Nephron (organoid): ENCODE data around the gene PPT2.

ENCODE experiments used
- H3K27ac Mint-ChIP-seq, 3 experiments: 2 replicates each; pipeline ENCODE4 v1.8.0; 2020; ENCODE audit warnings: mixed read lengths in 3 of 3, mild to moderate bottlenecking in 2 of 3, moderate library complexity in 1 of 3
- H3K27me3 Mint-ChIP-seq: 2 replicates; pipeline ENCODE4 v1.8.0; 2021; ENCODE audit warnings: low read depth, mild to moderate bottlenecking, moderate library complexity, mixed read lengths
- H3K36me3 Mint-ChIP-seq: 2 replicates; pipeline ENCODE4 v1.8.0; 2020; ENCODE audit warnings: low read depth, mixed read lengths
- H3K4me1 Mint-ChIP-seq: 2 replicates; pipeline ENCODE4 v1.8.0; 2020; ENCODE audit warnings: mixed read lengths
- H3K4me3 Mint-ChIP-seq, 3 experiments: 2 replicates each; pipeline ENCODE4 v1.8.0; 2020; ENCODE audit warnings: mild to moderate bottlenecking in 3 of 3, mixed read lengths in 3 of 3, moderate library complexity in 2 of 3
- H3K9me3 Mint-ChIP-seq: 2 replicates; pipeline ENCODE4 v1.8.0; 2020; ENCODE audit warnings: mixed read lengths
- TF ChIP-seq, protein P1 (sequence below), 3 experiments: fragments of 200-600 bp; sonication (generic); IDR thresholded peaks; one replicate each; pipeline ENCODE4 v1.5.0; 2021; ENCODE audit warnings: antibody characterized with exemption in 3 of 3; ENCODE audit not compliant: unreplicated experiment in 3 of 3

Gene PPT2

GRCh38 chr6:32173051-32173727, 19.2 kb downstream of the PPT2 start:
- TF ChIP-seq, protein P1, sequence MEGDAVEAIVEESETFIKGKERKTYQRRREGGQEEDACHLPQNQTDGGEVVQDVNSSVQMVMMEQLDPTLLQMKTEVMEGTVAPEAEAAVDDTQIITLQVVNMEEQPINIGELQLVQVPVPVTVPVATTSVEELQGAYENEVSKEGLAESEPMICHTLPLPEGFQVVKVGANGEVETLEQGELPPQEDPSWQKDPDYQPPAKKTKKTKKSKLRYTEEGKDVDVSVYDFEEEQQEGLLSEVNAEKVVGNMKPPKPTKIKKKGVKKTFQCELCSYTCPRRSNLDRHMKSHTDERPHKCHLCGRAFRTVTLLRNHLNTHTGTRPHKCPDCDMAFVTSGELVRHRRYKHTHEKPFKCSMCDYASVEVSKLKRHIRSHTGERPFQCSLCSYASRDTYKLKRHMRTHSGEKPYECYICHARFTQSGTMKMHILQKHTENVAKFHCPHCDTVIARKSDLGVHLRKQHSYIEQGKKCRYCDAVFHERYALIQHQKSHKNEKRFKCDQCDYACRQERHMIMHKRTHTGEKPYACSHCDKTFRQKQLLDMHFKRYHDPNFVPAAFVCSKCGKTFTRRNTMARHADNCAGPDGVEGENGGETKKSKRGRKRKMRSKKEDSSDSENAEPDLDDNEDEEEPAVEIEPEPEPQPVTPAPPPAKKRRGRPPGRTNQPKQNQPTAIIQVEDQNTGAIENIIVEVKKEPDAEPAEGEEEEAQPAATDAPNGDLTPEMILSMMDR (IDR thresholded peaks at IDR 0.05; ENCODE audit: unreplicated experiment in 3 of 3) = no peak
- H3K9me3 Mint-ChIP-seq = no peaks in the 10 kb centered on the region
- no peak overlapping the region for H3K27ac Mint-ChIP-seq
- H3K4me3 Mint-ChIP-seq = peak overlapping the region in 2 of 3 experiments; percentile 62 to 68
- no peaks in the 10 kb centered on the region for H3K27me3 Mint-ChIP-seq
- peaks cover 26% of the 10 kb centered on the region for H3K4me1 Mint-ChIP-seq
- H3K36me3 Mint-ChIP-seq = peaks cover 31% of the 10 kb centered on the region

- H3K4me1 Mint-ChIP-seq = peaks cover 37% of the 10 kb centered on the region
- peaks cover 28% of the 10 kb centered on the region for H3K36me3 Mint-ChIP-seq
- no peaks in the 10 kb centered on the region for H3K27me3 Mint-ChIP-seq
- TF ChIP-seq, protein P1 (IDR thresholded peaks at IDR 0.05; ENCODE audit: unreplicated experiment in 3 of 3) = no peak
- H3K9me3 Mint-ChIP-seq = no peaks in the 10 kb centered on the region
- peak overlapping the region; percentile 87 to 96 (median 89) for H3K4me3 Mint-ChIP-seq
- peak overlapping the region in 1 of 3 experiments; percentile 15 for H3K27ac Mint-ChIP-seq
Measured at GRCh38 chr6:32174416-32174815, 20.5 kb downstream of the PPT2 start.

DNA sequence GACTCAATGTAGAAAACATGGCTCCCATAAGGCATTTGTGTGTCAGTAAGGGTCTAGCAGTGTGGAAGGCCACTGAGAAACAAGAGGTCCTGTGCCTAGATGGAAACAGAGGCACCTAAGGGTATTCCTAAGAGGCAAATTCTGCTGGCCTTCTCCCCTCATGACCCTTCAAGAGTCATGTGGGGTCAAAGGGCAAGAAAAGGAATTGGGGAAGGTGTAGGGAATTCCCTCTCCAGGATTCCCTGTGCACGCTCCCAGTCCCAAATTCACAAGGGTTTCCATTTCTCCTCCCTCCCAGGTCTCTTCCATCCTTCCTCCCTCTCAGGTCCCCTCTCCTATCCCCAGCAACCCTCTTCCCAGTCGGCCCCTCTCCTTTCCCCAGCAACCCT, 21.4 kb downstream of the PPT2 start:
- no peaks in the 10 kb centered on the region for H3K9me3 Mint-ChIP-seq
- TF ChIP-seq, protein P1 (IDR thresholded peaks at IDR 0.05; ENCODE audit: unreplicated experiment in 3 of 3) = no peak
- H3K4me1 Mint-ChIP-seq = peaks cover 42% of the 10 kb centered on the region
- peak overlapping the region; percentile 87 to 96 (median 89) for H3K4me3 Mint-ChIP-seq
- no peaks in the 10 kb centered on the region for H3K27me3 Mint-ChIP-seq
- H3K36me3 Mint-ChIP-seq = peaks cover 23% of the 10 kb centered on the region
- H3K27ac Mint-ChIP-seq = peak overlapping the region; percentile 37 to 61 (median 59)

- H3K36me3 Mint-ChIP-seq = peaks cover 23% of the 10 kb centered on the region
- TF ChIP-seq, protein P1 (IDR thresholded peaks at IDR 0.05; ENCODE audit: unreplicated experiment in 3 of 3) = no peak
- H3K27ac Mint-ChIP-seq = peak within 1 kb of the TSS; percentile 98 to 100 (median 99)
- H3K9me3 Mint-ChIP-seq = no peaks in the 10 kb centered on the region
- H3K4me3 Mint-ChIP-seq = peak within 1 kb of the TSS; percentile 87 to 96 (median 89)
- peaks cover 47% of the 10 kb centered on the region for H3K4me1 Mint-ChIP-seq
- H3K27me3 Mint-ChIP-seq = no peaks in the 10 kb centered on the region
Measured at GRCh38 chr6:32175711-32176475, 22.0 kb downstream of the PPT2 start, which contains the start of gene AGPAT1. TSS of gene AGPAT1 (minus strand) at chr6:32176084. CDS start at chr6:32171496, 4,588 bp downstream.

GRCh38 chr6:32176476-32177182, 22.7 kb downstream of the PPT2 start:
- Mint-ChIP-seq H3K4me1 (peaks cover 47% of the 10 kb centered on the region), H3K9me3 (no peaks in the 10 kb centered on the region), H3K27me3 (no peaks in the 10 kb centered on the region), H3K27ac (peak overlapping the region; percentile 98 to 100 (median 99)), H3K36me3 (peaks cover 23% of the 10 kb centered on the region), H3K4me3 (peak overlapping the region; percentile 87 to 96 (median 89))
- TF ChIP-seq, protein P1 (IDR thresholded peaks at IDR 0.05; ENCODE audit: unreplicated experiment in 3 of 3) = no peak
